GM15510 (cell line): ENCODE measurements around the gene UBC.

Experiments used
- POLR2A ChIP-seq: IDR thresholded peaks from 3 replicates; pipeline ENCODE4 v1.6.1; 2011; ENCODE audit warnings: borderline replicate concordance; ENCODE audit not compliant: insufficient read length; ENCODE audit errors: extremely low read depth

The UBC gene

DNA sequence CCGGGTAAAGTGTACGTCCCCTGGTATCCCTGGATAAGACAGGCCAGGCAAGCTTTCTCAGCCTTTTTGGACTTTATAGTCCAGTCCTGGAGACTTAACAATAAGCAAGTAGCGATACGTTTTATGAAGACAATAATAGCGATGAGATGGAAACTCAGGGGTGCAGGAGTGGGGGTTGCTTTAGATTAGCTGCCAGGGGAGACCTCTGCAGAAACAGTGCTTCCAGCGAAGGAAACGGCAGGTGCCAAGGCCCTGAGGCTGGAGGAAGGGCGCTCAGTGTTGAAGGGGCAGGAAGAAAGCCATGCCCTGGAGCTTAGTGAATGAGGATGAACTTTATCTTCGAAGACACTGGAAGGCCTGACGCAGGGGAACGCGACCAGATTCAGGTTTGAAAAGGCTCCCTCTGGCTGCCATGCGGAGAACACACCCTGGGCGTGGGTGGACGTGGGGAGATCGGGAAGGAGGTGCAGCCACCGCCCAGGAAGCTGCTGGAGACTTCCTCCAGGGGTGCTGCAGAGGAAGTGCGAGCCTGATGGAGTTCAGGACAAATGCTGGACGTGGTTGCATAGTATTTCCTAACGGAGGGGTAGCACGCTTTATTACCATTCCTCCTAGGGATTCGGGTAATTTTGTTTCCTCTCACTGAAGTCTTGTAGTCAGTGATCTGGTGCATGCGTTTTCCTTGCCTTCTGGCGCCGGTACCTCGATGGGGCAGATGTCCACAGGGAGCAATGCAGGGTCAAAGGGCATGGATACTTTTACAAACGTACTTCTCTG lies 26.1 kb upstream of the UBC start:
- TF ChIP-seq POLR2A, result peak; percentile 48

DNA sequence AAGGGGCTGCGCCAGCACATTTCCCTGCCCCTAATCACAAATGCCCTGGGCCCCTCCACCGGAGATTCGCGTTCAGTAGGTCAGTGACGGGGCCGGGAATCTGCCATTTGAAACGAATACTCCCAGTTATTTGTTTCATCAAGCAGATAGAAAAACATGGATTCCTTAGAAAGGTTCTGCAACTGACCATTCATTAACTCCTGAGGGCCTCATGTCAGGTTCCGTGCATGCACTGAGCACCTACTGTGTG lies 25.6 kb upstream of the UBC start:
- TF ChIP-seq POLR2A, result no peak

DNA sequence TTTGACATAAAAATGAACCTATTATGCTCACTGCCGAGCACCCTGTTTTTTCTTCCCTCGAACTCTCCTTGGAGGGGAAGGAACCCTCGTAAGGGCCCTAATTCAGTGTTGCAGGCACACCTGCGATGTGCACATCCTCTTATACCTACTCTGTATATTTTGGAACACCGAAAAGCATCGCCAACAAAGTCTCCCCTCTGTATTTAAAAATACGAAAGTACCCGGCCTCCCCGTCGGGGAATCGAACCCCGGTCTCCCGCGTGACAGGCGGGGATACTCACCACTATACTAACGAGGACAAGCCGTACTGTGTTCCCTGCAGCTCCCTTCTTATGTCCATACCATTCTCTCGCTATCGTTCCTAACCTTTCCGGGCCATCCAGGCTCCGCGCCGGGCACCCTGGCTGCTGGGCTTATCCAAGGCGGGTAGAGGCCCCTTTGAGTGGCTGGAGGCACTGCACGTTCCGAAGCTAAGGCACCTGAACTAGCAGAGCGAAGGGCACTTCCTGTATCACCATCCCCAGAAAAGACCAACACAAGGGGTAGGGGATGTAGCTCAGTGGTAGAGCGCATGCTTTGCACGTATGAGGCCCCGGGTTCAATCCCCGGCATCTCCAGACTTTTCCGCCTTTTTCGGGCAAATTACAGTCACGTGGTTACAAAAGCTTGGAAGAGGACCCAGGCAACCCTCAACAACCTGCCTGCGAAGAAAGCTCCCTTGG lies 25.1 kb upstream of the UBC start:
- TF ChIP-seq POLR2A, result peak; percentile 1

DNA sequence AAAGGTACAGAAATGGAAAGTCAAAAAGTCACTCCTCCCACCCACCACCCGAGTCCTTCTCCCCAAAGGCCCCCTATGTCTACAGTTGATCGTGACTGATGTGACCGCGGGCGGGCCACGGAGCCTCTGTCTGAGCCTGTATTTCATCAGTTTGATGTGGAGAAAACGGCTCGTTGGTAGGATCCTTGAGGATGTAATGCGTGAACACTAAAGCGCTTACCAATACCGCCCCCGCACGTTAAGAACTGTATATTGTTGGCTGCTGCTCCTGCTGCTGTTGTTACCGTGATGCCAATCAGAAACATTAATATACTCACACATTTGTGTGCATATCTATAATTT lies 24.6 kb upstream of the UBC start:
- TF ChIP-seq POLR2A, result peak; percentile 26

- no peak for TF ChIP-seq POLR2A
Measured at GRCh38 chr12:124938587-124938986, 24.1 kb upstream of the UBC start.

- TF ChIP-seq POLR2A, result no peak
Measured at GRCh38 chr12:124938108-124938507, 23.7 kb upstream of the UBC start.

- no peak for TF ChIP-seq POLR2A
Measured at GRCh38 chr12:124930586-124930985, 16.1 kb upstream of the UBC start.

DNA sequence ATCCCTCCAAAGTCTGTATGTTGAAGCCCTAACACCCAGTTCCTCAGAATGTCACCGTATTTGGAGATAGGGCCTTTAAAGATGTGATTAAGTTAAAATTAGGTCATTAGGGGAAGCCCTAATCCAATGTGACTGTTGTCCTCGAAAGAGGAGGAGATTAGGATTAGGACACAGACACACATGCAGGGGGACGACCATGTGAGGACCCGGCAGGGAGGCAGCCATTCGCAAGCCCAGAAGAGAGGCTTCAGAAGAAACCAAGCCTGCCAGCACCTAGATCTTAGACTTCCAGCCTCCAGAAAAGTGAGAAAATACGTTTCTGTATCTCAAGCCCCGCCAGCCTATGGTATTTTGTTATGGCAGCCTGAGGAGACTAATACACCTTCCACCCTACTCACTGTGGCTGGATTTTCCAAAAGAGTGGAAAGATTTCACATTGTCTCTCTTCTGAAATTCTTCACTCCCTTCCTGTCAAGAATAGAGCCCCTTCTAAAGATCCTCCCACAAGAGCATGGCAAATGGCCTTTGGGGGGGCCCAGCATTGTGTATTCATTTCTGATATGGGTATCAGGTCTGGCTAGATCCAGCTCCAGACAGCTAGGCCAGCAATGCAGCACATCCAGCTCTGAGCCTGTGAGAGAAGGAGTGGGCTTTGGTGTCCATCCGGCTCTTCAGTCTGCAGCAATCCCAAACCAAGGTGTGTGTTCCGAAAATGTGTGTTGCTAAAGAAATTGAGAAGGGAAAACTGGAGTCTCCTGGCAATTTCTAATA lies 15.4 kb upstream of the UBC start:
- TF ChIP-seq POLR2A, result no peak

- TF ChIP-seq POLR2A, result no peak
Measured at GRCh38 chr12:124928912-124929530, 14.6 kb upstream of the UBC start.

DNA sequence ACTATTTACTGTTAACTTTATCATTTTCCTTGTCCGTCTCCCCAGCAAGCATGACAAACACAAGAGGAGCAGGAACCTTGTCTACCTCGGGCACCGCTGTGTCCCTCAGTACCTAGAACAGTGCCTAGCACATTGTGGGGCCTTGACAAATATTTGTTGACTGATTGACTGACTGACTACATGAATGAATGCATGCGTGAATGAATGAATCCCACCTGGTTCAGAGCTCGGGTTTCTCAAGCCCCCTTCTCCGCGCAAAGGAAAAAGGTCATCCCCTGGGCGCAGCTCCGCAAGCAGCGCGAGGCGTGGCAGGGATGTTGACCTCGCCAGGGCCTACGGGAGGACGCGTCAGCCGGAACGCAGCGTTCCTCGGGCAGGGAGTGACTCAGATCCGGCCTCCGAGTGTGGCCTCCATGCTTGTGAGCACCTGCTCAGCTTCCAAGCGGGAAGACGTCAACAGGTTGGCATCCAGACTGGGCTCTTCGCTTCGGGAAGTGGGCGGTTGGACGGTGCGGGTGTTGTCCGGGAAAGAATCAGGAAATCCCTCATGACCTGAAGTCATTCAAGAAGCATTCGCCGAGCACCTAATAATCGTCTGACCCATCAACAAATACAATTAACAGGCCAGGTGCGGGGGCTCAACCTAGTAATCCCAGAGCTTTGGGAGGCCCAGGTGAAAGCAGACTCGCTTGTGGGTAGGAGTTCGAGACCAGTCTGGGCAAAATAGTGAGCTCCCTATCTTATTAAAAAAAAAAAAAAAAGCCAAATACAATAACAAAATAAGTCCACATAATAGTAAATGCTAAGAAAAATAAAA lies 13.9 kb upstream of the UBC start:
- TF ChIP-seq POLR2A, result no peak

DNA sequence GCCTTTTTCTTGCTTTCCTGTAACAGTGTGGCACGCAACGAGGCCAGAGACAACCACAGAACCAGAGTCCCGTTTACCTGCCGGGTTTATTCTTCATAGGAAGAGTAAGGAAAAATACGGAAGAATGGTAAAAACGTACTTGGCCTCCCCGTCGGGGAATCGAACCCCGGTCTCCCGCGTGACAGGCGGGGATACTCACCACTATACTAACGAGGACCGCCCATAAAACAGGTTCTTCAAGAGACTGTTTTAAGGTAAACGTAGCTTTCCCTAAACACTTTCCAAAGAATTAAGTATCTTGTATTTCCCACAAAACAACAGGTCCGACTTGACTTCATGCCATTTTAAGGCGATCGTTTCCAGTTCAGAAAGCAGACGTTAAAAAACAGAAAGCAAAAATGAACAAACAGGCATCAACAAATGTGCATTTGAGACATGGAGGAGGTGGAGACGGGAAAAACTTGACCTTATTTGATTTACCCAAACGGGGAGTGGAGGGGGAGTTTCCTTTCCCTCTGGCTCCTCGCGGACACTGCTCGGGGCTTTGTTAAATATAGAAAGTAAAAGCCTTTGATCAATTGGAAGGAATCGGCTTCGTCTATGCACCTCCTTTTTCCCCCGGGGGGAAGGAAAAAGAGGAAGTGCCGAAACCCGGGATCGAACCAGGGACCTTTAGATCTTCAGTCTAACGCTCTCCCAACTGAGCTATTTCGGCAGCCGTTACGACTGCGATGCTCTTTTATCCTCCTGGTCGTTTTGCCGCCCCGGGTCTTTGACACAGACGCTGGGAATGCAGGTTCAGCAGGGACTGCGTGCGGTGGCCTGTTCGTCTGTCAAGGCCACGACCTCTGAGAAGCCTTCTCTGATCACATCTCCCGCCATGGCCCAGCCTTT lies 13.0 kb upstream of the UBC start:
- TF ChIP-seq POLR2A, result no peak

- TF ChIP-seq POLR2A, result no peak
Measured at GRCh38 chr12:124925117-124925516, 10.7 kb upstream of the UBC start.

DNA sequence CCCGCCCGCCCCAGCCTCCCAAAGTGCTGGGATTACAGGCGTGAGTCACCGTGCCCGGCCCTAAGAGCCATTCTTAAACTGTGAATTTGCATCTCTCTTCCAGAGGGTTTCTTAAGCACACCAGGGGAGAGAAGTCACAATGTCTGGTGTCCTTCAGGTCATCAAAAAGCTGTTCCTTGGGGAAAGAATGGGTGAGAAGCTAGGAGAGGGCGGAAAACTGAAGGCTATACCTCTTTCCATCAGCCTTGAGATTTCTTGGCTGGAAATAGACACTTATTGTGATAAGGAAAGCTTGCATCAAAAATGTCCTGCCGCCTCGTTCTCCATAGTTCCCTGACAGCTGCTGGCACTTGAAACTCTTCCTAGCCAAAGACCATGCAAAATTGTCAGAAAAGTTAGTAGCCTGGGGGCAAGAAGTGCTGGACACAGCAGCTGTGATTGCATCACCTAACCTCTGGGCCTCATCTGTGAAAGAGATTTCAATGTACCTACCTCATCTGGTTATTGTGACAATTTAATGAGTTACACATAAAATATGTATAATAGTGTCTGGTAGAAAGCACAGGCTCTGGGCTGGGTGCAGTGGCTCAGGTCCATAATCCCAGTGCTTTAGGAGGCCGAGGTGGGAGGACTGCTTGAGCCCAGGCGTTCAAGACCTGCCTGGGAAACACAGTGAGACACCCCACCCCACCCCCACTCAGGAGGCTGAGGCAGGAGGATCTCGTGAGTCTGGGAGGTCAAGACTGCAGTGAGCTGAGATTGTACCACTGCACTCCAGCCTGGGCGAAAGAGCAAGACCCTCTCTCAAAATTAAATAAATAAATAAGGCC lies 9.7 kb upstream of the UBC start:
- no peak for TF ChIP-seq POLR2A

- TF ChIP-seq POLR2A, result peak; percentile 73
Measured at GRCh38 chr12:124921200-124922031, 7.0 kb upstream of the UBC start.
